Fibroblast of pulmonary artery (primary cell): ENCODE measurements around the gene ATF6B.

Experiments
- DNase-seq: peaks from one replicate; pipeline ENCODE4 v3.0.0-alpha.2; 2010; ENCODE audit warnings: low read depth
- H3K4me3 ChIP-seq: replicated peaks from 2 replicates; pipeline ENCODE4 v1.5.1; 2011; ENCODE audit warnings: low read depth, mild to moderate bottlenecking, control low read depth, low read length, moderate library complexity
- CTCF ChIP-seq: IDR thresholded peaks from 2 replicates; pipeline ENCODE4 v1.5.1; 2011; ENCODE audit warnings: mild to moderate bottlenecking, control low read depth, low read length, inconsistent platforms; ENCODE audit errors: missing control alignments

ATF6B gene

GRCh38 chr6:32096087-32096393 lies 32.0 kb downstream of the ATF6B start:
- H3K4me3 ChIP-seq = no peak overlapping the region
- no peak for TF ChIP-seq CTCF
- DNase-seq = no peak

GRCh38 chr6:32095338-32096086 lies 32.5 kb downstream of the ATF6B start:
- no peak overlapping the region for H3K4me3 ChIP-seq
- DNase-seq = no peak
- TF ChIP-seq CTCF = peak; percentile 3

GRCh38 chr6:32092760-32093497 lies 35.1 kb downstream of the ATF6B start:
- no peak for TF ChIP-seq CTCF
- no peak overlapping the region for H3K4me3 ChIP-seq
- peak; percentile 89 for DNase-seq

- no peak for TF ChIP-seq CTCF
- no peak overlapping the region for H3K4me3 ChIP-seq
- DNase-seq = no peak
Measured at GRCh38 chr6:32089082-32089828, 38.8 kb downstream of the ATF6B start.

- TF ChIP-seq CTCF = no peak
- no peak overlapping the region for H3K4me3 ChIP-seq
- DNase-seq = no peak
Measured at GRCh38 chr6:32088487-32089049, 39.5 kb downstream of the ATF6B start.

- peak; percentile 48 for TF ChIP-seq CTCF
- DNase-seq = peak; percentile 90
- no peak overlapping the region for H3K4me3 ChIP-seq
Measured at GRCh38 chr6:32087574-32088486, 40.2 kb downstream of the ATF6B start.
